Activated CD4-positive, CD25-positive, alpha-beta regulatory T cell treated with anti-CD3 and anti-CD28 coated beads, Interleukin-2, amount 50 U/mL, for 24 hours (primary cell): Measurements from ENCODE around the gene C1orf232.

ENCODE experiments used
- ATAC-seq, 2 donors: fragments of 150-1000 bp; cut with Tn5 transposase; one replicate each; pipeline ENCODE4 v1.10.0; 2021; ENCODE audit warnings: mild to moderate bottlenecking in 1 of 2, moderate library complexity in 1 of 2

Gene C1orf232

DNA sequence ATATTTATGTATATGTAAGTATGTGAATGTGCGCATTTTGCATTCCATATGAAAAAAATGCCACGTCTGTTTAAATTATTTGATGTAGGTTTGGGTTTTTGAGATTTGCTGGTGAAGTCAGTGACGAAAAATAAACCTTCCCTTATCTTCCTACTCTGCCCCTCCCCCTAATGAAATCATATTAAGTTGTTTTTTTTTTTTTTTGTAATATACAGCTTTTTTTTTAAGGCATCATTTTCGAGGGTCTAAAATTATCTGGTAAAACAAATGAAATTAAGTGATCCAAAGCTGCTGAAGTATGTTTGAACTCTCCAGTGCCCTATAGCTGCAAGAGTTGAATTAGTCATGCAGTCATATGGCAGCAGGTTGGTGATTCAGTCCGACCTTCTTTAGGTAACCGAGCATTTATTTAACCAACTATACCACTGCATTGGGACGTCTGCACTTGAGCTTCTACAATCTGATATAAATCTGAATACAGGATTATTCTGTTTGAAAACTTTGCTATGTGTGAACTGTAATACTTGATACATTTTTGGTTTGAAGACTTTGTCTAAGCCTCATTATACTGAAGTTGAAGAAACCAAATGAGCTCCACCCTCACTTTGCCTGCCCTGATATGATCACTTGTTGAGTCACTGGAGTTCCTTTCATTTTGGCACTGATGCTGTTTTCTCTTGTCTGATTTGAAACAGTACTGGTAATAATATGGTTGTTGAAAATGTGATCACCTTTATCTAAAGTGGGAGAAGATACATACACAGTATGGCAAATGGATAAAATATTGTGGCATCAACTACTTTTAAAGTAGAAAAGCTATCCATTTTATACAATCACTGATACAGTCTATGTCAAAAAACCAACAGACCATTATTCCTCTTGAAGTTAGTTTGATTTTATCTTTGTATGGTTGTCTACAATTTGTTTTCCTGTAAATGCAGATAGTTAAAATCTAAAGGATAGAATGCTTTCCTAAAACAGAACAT is 45.5 kb downstream of the C1orf232 start:
- peak; percentile 80 to 83 for ATAC-seq

DNA sequence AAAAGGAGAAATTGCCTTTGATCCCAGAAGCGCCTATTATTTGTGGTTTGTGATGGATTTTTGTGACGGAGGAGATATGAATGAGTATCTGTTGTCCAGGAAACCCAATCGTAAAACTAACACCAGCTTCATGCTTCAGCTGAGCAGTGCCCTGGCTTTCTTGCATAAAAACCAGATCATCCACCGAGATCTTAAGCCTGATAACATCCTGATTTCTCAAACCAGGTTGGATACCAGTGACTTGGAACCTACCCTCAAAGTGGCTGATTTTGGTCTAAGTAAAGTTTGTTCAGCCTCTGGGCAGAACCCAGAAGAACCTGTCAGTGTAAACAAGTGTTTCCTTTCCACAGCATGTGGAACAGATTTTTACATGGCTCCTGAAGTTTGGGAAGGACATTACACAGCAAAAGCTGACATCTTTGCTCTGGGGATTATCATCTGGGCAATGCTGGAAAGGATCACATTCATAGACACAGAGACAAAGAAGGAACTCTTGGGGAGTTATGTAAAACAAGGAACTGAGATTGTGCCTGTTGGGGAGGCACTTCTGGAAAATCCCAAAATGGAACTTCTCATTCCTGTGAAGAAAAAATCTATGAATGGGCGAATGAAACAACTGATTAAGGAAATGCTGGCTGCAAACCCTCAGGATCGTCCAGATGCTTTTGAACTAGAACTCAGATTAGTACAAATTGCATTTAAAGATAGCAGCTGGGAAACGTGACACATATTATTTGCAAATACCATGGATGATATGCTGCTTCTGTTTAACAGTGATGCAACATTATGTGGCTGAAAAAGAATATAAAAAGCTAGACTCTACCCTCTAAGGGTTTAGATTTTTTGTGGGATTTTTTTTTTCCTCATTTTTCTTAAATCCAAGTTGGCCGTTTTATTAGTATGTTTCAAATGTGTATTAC is 46.6 kb downstream of the C1orf232 start:
- no peak for ATAC-seq

DNA sequence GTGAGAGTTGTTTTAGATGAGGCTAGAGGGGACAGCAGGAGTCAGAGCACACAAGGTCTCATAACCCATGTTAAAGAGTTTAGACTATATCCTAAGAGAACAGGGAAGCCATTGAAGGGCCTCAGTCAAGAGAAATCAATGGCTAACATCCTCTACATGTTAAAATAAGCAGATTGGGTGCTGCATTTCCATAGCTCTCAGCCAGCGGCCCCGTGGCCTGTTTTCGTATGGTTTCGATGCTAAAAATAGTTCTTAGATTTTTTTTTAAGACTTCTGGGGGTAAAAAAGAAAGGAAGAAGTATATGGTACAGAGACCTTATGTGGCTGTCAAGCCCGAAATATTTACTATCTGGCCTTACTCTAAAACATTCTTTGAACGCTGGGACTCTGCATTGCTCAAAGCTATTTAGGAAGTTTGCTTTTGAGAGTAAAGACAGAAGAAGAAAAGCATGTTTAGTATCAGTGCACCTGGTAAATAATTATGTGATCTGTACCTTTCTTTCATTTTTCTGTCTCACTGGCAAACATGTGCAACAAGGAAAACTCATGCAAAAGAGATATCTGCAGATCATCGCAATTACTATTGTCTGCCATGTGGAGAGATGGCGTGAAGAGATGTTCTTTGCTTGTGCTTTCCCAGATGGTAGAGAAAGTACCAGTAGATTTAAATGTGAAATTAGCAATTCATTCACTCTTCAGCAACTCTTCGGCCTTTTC is 48.7 kb downstream of the C1orf232 start:
- no peak for ATAC-seq

DNA sequence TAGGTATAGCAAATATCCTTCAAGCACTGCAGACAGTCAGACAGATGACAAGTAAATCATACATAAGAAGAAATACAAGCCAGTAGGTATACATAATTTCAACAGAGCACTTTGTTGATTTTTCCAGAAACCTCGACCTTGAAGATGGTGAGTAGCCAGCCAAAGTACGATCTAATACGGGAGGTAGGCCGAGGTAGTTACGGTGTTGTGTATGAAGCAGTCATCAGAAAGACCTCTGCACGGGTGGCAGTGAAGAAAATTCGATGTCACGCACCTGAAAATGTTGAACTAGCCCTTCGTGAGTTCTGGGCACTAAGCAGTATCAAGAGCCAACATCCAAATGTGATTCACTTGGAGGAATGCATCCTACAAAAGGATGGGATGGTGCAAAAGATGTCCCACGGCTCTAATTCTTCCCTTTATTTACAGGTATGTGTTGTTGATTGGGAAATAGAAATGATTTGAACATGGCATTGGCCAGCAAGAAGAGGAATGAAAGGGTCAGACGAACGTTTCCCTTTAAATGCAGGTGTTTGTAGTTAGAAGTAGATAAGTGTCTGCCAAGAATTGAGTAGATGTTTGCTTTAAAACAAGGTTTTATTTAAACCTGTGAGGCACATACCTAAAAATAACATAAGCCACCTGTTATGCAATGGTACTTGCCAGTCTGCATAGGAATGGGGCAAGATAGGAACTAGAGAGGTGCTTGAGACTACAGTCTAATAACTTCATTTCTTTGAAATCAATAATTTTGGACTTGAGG is 54.4 kb downstream of the C1orf232 start:
- ATAC-seq, result no peak
